Osteocyte (in vitro differentiated cells): ENCODE results near the gene CRYBG3. TPM values are rescaled to one million over a fixed set of nuclear protein-coding genes. Genes with fewer than 3 reads are reported as not detected.

ENCODE experiments used
- DNase-seq: peaks from one replicate; pipeline ENCODE4 v3.0.0; 2021; ENCODE audit warnings: mixed read lengths; ENCODE audit not compliant: unreplicated experiment; ENCODE audit errors: extremely low spot score
- H3K27ac Mint-ChIP-seq: one replicate; pipeline ENCODE4 v1.8.0; 2021; ENCODE audit warnings: mild to moderate bottlenecking, mixed read lengths; ENCODE audit not compliant: unreplicated experiment
- H3K27me3 Mint-ChIP-seq: one replicate; pipeline ENCODE4 v1.8.0; 2021; ENCODE audit warnings: mixed read lengths; ENCODE audit not compliant: unreplicated experiment
- H3K36me3 Mint-ChIP-seq: one replicate; pipeline ENCODE4 v1.8.0; 2021; ENCODE audit warnings: mixed read lengths; ENCODE audit not compliant: unreplicated experiment
- H3K4me1 Mint-ChIP-seq: one replicate; pipeline ENCODE4 v1.8.0; 2021; ENCODE audit warnings: mixed read lengths; ENCODE audit not compliant: unreplicated experiment
- H3K4me3 Mint-ChIP-seq: one replicate; pipeline ENCODE4 v1.8.0; 2021; ENCODE audit warnings: mild to moderate bottlenecking, moderate library complexity, mixed read lengths; ENCODE audit not compliant: unreplicated experiment
- H3K9me3 Mint-ChIP-seq: one replicate; pipeline ENCODE4 v1.8.0; 2021; ENCODE audit warnings: mixed read lengths; ENCODE audit not compliant: unreplicated experiment
- CTCF ChIP-seq: fragments of 200-600 bp; sonication (generic); IDR thresholded peaks from 2 replicates; pipeline ENCODE4 v1.5.0; 2021; ENCODE audit warnings: antibody characterized with exemption, mild to moderate bottlenecking, moderate library complexity
- total RNA-seq: library from RNA; stranded (reverse); gene quantifications from 2 replicates; pipeline ENCODE4 v1.2.1, GENCODE V29; 2021

The CRYBG3 gene
- total RNA-seq, 1 donor from 2014 or later: 13.5 TPM

- Mint-ChIP-seq H3K36me3 (peaks cover 50% of the 10 kb centered on the region), H3K4me3 (no peak overlapping the region), H3K27ac (no peak overlapping the region), H3K9me3 (no peaks in the 10 kb centered on the region), H3K4me1 (peaks cover 2% of the 10 kb centered on the region), H3K27me3 (no peaks in the 10 kb centered on the region)
- DNase-seq: no peak
- no peak for TF ChIP-seq CTCF
Measured at GRCh38 chr3:97949110-97949485, 127.3 kb downstream of the CRYBG3 start.

GRCh38 chr3:97949743-97950142 is 127.9 kb downstream of the CRYBG3 start:
- no peak overlapping the region for H3K27ac Mint-ChIP-seq
- TF ChIP-seq CTCF: no peak
- no peak for DNase-seq
- H3K36me3 Mint-ChIP-seq: peaks cover 51% of the 10 kb centered on the region
- no peak overlapping the region for H3K4me3 Mint-ChIP-seq
- H3K4me1 Mint-ChIP-seq: no peaks in the 10 kb centered on the region
- H3K27me3 Mint-ChIP-seq: no peaks in the 10 kb centered on the region
- no peaks in the 10 kb centered on the region for H3K9me3 Mint-ChIP-seq

DNA sequence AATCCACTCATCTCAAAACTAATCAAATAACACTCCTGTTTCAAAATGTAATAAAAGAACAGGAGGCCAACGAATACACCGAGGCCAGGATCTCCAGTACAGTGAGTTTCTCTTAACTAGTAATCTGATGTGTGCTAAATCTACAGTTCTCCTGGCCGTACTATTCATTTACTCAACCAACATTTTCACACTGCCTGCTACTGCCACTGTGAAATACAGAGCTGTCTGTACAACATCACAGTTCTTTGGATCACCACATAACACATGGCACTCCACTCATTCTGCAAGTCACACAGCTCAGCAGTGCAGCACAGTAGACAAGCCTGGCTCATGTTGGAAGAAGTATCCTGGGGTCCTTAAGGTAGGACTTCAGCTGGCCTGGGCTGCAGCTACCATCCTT is 128.5 kb downstream of the CRYBG3 start:
- TF ChIP-seq CTCF: no peak
- Mint-ChIP-seq H3K36me3 (peaks cover 54% of the 10 kb centered on the region), H3K27me3 (no peaks in the 10 kb centered on the region), H3K9me3 (no peaks in the 10 kb centered on the region), H3K27ac (no peak overlapping the region), H3K4me1 (no peaks in the 10 kb centered on the region), H3K4me3 (no peak overlapping the region)
- no peak for DNase-seq

DNA sequence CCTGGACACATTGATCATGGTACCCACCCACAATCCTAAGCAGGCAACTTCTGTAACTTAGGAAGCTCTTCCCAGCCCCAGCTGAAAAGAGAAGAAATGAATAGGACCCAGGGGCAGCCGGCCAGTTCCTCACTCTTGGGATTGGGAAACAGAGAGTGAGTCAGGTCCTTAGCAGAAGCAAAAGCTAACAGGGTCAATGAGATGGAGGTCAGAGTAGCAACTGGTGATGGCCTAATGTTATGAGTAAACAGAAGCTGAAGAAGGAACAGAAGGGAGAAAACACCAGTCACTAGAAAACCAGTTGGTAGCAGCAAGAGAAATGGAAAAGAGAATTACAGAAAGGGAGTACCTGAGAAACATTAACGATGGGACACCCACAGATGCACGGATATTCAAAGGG is 130.5 kb downstream of the CRYBG3 start:
- no peaks in the 10 kb centered on the region for H3K27me3 Mint-ChIP-seq
- H3K4me3 Mint-ChIP-seq: no peak overlapping the region
- DNase-seq: no peak
- no peaks in the 10 kb centered on the region for H3K4me1 Mint-ChIP-seq
- H3K36me3 Mint-ChIP-seq: peaks cover 41% of the 10 kb centered on the region
- TF ChIP-seq CTCF: no peak
- no peak overlapping the region for H3K27ac Mint-ChIP-seq
- H3K9me3 Mint-ChIP-seq: no peaks in the 10 kb centered on the region

GRCh38 chr3:97952872-97953271 is 131.1 kb downstream of the CRYBG3 start:
- TF ChIP-seq CTCF: no peak
- H3K9me3 Mint-ChIP-seq: no peaks in the 10 kb centered on the region
- H3K4me3 Mint-ChIP-seq: no peak overlapping the region
- H3K27me3 Mint-ChIP-seq: no peaks in the 10 kb centered on the region
- DNase-seq: no peak
- H3K4me1 Mint-ChIP-seq: no peaks in the 10 kb centered on the region
- no peak overlapping the region for H3K27ac Mint-ChIP-seq
- H3K36me3 Mint-ChIP-seq: peaks cover 39% of the 10 kb centered on the region
